GM23338 (cell line): Measurements from ENCODE around the gene TCEAL1.

Experiments
- CREB1 ChIP-seq: fragments of 250-450 bp; sonication (Bioruptor Pico); IDR thresholded peaks from 2 replicates; pipeline ENCODE4 v1.5.0; 2020; ENCODE audit warnings: low read depth, mild to moderate bottlenecking, moderate library complexity
- EZH2phosphoT487 ChIP-seq: fragments of 200-600 bp; sonication (generic); IDR thresholded peaks from one replicate; pipeline ENCODE4 v1.8.1; 2018; ENCODE audit warnings: antibody characterized with exemption; ENCODE audit not compliant: unreplicated experiment
- TF ChIP-seq, protein P1 (sequence below), 2 experiments: fragments of 200-600 bp in 1 of 2; sonication (generic) in 1 of 2; conservative IDR thresholded peaks; 2 replicates each; pipeline versions ENCODE4 v1.5.1 to v1.6.1; 2016 to 2017; ENCODE audit warnings: antibody characterized with exemption in 2 of 2, low read depth in 2 of 2, mild to moderate bottlenecking in 2 of 2, moderate library complexity in 1 of 2

DNA sequence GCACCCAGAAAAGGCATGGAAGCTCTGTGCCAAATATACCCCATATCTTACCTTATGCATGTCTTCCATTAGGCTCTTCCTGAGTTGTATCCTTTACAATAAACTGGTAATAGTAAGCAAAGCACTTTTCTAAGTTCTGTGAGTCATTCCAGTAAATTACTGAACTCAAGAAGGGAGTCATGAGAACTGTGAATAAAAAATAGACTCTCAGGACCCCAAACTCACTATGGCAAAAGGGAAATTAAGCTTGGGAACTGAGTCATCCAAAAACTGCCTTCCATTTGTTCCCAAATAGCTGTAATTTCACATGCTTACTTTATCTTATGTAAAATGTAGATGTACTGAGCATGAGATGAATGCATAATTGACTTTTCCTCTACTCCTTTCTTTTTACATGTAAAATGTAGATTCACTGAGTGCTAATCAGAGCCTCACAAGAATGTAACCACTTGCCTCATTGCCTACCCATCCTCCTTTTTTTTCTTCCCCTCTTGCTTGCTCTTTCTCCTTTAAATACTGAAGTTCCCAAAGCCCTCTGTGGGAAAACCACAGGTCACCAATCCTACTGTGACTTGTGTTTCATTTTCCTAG lies 12.9 kb upstream of the TCEAL1 start:
- TF ChIP-seq EZH2phosphoT487 (no peak), CREB1 (CRISPR knock-in tag) (no peak)
- TF ChIP-seq, protein P1, sequence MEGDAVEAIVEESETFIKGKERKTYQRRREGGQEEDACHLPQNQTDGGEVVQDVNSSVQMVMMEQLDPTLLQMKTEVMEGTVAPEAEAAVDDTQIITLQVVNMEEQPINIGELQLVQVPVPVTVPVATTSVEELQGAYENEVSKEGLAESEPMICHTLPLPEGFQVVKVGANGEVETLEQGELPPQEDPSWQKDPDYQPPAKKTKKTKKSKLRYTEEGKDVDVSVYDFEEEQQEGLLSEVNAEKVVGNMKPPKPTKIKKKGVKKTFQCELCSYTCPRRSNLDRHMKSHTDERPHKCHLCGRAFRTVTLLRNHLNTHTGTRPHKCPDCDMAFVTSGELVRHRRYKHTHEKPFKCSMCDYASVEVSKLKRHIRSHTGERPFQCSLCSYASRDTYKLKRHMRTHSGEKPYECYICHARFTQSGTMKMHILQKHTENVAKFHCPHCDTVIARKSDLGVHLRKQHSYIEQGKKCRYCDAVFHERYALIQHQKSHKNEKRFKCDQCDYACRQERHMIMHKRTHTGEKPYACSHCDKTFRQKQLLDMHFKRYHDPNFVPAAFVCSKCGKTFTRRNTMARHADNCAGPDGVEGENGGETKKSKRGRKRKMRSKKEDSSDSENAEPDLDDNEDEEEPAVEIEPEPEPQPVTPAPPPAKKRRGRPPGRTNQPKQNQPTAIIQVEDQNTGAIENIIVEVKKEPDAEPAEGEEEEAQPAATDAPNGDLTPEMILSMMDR (conservative IDR thresholded peaks at IDR 0.05; ENCODE audit: low read depth in 2 of 2) = no peak
